Putamen (tissue), 1 donor: ENCODE measurements around the gene MCM7.

Source experiments
- DNase-seq: peaks from one replicate; pipeline ENCODE4 v3.0.0-alpha.2; 2016; ENCODE audit warnings: low spot score

MCM7 gene

GRCh38 chr7:100071018-100071723, 30.0 kb downstream of the MCM7 start:
- no peak for DNase-seq

- DNase-seq, result no peak
Observed at GRCh38 chr7:100069991-100070390, 31.2 kb downstream of the MCM7 start.

DNA sequence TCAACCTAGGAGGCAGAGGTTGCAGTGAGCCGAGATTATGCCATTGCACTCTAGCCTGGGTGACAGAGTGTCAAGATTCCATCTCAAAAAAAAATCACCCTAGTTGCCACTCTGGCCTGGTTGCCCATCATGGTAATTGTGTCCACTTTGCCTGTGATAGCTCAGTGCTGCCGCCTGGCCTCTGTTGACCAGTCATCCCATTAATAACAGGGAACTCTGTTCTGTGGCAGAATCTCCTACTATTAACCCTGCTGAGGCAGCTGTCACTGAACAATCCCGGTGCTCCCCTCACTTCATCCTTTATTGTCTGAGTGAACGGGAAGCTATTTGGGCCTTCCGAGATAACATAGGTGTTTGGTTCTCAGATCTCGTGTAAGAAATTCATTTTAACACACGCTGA, 34.2 kb downstream of the MCM7 start:
- no peak for DNase-seq

- no peak for DNase-seq
Observed at GRCh38 chr7:100065452-100066186, 35.6 kb downstream of the MCM7 start.

DNA sequence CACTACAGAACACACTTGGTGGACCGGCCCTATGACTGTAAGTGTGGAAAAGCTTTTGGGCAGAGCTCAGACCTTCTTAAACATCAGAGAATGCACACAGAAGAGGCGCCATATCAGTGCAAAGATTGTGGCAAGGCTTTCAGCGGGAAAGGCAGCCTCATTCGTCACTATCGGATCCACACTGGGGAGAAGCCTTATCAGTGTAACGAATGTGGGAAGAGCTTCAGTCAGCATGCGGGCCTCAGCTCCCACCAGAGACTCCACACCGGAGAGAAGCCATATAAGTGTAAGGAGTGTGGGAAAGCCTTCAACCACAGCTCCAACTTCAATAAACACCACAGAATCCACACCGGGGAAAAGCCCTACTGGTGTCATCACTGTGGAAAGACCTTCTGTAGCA, 37.0 kb downstream of the MCM7 start:
- DNase-seq, result no peak

- no peak for DNase-seq
Observed at GRCh38 chr7:100063376-100063775, 37.8 kb downstream of the MCM7 start.

- DNase-seq, result no peak
Observed at GRCh38 chr7:100061518-100062193, 39.5 kb downstream of the MCM7 start.

GRCh38 chr7:100059251-100059739, 41.9 kb downstream of the MCM7 start:
- DNase-seq, result no peak

DNA sequence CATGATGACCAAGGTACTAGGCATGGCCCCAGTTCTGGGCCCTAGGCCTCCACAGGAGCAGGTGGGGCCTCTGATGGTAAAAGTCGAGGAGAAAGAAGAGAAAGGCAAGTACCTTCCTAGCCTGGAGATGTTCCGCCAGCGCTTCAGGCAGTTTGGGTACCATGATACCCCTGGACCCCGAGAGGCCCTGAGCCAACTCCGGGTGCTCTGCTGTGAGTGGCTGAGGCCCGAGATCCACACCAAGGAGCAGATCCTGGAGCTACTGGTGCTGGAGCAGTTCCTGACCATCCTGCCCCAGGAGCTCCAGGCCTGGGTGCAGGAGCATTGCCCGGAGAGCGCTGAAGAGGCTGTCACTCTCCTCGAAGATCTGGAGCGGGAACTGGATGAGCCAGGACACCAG, 44.2 kb downstream of the MCM7 start:
- no peak for DNase-seq

GRCh38 chr7:100053215-100053614, 48.0 kb downstream of the MCM7 start:
- DNase-seq, result peak; percentile 87

GRCh38 chr7:100051611-100052010, 49.6 kb downstream of the MCM7 start:
- no peak for DNase-seq

DNA sequence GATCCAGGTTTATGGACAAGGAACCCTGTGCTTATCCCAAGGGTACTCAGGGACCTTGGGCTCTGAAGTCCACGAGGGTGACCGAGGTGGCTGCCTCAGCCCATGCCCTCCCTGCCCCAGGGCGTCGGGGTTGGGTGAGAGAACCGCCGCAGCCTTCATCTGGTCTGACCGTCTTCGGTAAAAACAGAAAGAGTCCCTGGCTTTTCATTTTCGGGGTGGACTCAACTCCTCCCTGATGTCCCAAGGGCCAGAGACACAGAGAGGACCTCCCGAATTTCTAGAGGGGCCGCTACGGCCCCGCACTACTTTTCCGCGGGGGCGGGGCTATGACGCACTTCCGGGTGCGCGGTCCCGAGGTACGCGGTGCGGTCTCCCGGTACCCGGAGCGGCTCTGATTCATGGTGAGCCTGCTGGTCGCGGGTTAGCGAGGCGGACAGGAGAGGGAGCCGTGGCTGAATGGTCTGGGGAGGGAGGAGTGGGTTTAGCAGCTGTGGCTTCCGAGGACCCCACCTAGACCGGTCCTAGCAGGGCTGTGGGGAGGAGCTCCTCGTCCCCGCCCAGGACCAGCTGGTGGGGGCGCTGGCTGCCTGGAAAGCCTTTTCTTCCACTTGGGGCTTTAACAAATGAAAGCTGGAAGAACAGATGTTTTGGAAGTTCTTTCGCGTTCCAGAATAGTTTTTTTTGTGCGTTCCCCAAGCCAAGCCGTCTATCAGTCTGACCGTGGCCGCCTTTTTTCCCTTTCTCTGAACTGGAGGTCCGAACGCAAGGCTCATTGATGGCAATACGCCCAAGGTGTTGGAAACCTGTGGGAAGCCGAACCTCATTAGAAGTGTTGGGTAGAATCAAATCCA, 51.5 kb downstream of the MCM7 start, which contains the start of gene ZSCAN21:
Gene ZSCAN21, plus strand, starts transcription at position 334 of the 851 bp plus-strand sequence. CDS start 7,233 bp downstream, outside the sequence.
- DNase-seq, result peak; percentile 83

- DNase-seq, result no peak
Observed at GRCh38 chr7:100048680-100049079, 52.5 kb downstream of the MCM7 start.

DNA sequence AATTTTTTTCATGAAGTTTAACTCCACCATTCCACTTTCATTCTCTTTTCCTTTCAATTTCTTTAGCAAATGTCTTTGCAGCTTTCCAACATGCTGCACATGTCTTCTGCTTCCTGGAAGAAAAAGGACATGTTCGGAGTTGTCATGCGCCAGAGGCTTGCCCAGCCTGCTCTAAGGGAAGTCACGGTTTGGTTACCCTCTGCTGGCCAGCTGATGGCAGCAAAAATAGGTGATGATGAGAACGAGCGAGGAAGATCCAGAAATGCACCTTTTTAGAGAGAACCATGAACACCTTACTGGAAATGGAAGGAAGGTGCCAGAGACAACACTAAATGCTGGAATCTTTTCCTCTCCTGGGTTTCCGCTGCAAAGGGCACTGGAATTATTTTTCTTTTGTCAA, 56.5 kb downstream of the MCM7 start:
- no peak for DNase-seq
